Measurements from ENCODE around the gene QARS1. TPM values are rescaled to one million over a fixed set of nuclear protein-coding genes. Genes with fewer than 3 reads are reported as not detected.

The QARS1 gene
- total and polyA plus RNA-seq, 2 of the 13 experiments (the other 11 are each of a cell fraction or from before 2014, with no cell fraction given), result 307 to 327 TPM

DNA sequence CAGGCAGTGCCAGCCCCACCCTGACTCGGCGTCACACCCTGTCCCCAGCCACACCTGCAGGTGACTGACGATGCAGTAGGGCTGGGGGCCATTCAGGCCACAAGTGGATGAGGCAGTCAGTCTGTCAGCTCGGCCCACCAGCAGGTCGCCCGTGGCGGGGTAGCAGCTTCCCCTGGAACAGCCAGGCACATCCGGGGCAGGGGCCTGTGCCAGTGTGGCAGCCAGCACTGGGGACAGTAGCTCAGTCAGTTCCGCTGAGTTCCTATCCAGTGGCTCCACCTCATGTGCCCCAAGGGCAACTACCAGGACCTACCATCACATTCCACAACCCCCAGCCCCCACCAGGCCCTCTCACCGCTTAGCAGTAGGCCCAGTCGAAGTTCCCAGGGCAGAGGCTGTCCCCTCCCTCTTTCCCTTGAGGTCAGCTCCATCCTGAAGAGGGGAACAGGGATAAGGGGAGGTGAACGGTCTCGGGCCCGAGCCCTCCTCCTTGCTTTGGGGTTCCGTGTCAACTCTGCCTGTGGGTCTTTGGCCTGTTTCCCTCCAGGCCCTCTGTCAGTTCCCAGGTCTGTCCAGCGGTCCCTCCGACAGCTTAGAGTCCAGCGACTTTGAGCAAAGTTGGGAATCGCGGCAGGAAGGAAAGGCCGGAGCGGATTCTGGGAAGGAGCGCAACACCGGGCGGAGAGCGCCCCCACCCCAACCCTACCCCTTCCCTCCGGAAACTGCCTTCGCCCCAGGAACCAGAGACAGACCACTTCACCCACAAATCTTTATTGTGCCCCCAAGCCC, 28.1 kb upstream of the QARS1 start, which contains the start of gene LAMB2 (continued):
- 0 out of 2 replicates have a peak, but pooled peaks have one; percentile 59 for TF ChIP-seq SMYD3 (CRISPR knock-in tag; IDR thresholded peaks at IDR 0.05)
- TF ChIP-seq, protein P1, sequence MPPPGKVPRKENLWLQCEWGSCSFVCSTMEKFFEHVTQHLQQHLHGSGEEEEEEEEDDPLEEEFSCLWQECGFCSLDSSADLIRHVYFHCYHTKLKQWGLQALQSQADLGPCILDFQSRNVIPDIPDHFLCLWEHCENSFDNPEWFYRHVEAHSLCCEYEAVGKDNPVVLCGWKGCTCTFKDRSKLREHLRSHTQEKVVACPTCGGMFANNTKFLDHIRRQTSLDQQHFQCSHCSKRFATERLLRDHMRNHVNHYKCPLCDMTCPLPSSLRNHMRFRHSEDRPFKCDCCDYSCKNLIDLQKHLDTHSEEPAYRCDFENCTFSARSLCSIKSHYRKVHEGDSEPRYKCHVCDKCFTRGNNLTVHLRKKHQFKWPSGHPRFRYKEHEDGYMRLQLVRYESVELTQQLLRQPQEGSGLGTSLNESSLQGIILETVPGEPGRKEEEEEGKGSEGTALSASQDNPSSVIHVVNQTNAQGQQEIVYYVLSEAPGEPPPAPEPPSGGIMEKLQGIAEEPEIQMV (CRISPR knock-in tag; IDR thresholded peaks at IDR 0.05; ENCODE audit: low read depth), result no peak
- TF ChIP-seq XRCC5 (optimal IDR thresholded peaks at IDR 0.05; ENCODE audit: low read length), result peak; percentile 86
- TF ChIP-seq, protein P2, sequence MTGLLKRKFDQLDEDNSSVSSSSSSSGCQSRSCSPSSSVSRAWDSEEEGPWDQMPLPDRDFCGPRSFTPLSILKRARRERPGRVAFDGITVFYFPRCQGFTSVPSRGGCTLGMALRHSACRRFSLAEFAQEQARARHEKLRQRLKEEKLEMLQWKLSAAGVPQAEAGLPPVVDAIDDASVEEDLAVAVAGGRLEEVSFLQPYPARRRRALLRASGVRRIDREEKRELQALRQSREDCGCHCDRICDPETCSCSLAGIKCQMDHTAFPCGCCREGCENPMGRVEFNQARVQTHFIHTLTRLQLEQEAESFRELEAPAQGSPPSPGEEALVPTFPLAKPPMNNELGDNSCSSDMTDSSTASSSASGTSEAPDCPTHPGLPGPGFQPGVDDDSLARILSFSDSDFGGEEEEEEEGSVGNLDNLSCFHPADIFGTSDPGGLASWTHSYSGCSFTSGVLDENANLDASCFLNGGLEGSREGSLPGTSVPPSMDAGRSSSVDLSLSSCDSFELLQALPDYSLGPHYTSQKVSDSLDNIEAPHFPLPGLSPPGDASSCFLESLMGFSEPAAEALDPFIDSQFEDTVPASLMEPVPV (CRISPR knock-in tag; IDR thresholded peaks at IDR 0.05), result peak; percentile 87
- TF ChIP-seq EZH2 (conservative IDR thresholded peaks at IDR 0.05; ENCODE audit: low read depth, low read length), result no peak
- no peak for TF ChIP-seq SOX6 (IDR thresholded peaks at IDR 0.05)
- TF ChIP-seq SOX6 (CRISPR knock-in tag; IDR thresholded peaks at IDR 0.05), result peak; percentile 59; the same call in 1 of the 2 replicates
- TF ChIP-seq, protein P3, sequence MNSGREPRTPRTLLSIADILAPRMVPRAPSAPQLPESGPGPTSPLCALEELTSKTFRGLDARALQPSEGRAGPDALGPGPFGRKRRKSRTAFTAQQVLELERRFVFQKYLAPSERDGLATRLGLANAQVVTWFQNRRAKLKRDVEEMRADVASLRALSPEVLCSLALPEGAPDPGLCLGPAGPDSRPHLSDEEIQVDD (CRISPR knock-in tag; IDR thresholded peaks at IDR 0.05; ENCODE audit: borderline replicate concordance), result no peak
- peak; percentile 81; the same call in 1 of the 2 replicates for TF ChIP-seq KDM5A (IDR thresholded peaks at IDR 0.05; ENCODE audit: borderline replicate concordance, low read length)
- TF ChIP-seq IRX3 (CRISPR knock-in tag; IDR thresholded peaks at IDR 0.05; ENCODE audit: borderline replicate concordance, low read depth), result peak; percentile 72; the same call in 1 of the 2 replicates
- TF ChIP-seq ZNF556 (CRISPR knock-in tag; IDR thresholded peaks at IDR 0.05; ENCODE audit: borderline replicate concordance), result no peak
- peak; percentile 34; the same call in 1 of the 2 replicates for TF ChIP-seq MIER3 (CRISPR knock-in tag; IDR thresholded peaks at IDR 0.05; ENCODE audit: borderline replicate concordance)
- 0 out of 2 replicates have a peak, but pooled peaks have one; percentile 14 for TF ChIP-seq ARNTL (CRISPR knock-in tag; IDR thresholded peaks at IDR 0.05)
- 0 out of 2 replicates have a peak, but pooled peaks have one; percentile 58 for TF ChIP-seq CAMTA2 (CRISPR knock-in tag; IDR thresholded peaks at IDR 0.05; ENCODE audit: borderline replicate concordance)
- peak; percentile 55 for TF ChIP-seq TEAD3 (CRISPR knock-in tag; optimal IDR thresholded peaks at IDR 0.05; ENCODE audit: borderline replicate concordance)
- 0 out of 2 replicates have a peak, but pooled peaks have one; percentile 44 for TF ChIP-seq ATF7-NPFF (CRISPR knock-in tag; IDR thresholded peaks at IDR 0.05; ENCODE audit: low read depth)
- TF ChIP-seq, protein P4, sequence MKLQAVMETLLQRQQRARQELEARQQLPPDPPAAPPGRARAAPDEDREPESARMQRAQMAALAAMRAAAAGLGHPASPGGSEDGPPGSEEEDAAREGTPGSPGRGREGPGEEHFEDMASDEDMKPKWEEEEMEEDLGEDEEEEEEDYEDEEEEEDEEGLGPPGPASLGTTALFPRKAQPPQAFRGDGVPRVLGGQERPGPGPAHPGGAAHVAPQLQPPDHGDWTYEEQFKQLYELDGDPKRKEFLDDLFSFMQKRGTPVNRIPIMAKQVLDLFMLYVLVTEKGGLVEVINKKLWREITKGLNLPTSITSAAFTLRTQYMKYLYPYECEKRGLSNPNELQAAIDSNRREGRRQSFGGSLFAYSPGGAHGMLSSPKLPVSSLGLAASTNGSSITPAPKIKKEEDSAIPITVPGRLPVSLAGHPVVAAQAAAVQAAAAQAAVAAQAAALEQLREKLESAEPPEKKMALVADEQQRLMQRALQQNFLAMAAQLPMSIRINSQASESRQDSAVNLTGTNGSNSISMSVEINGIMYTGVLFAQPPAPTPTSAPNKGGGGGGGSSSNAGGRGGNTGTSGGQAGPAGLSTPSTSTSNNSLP (IDR thresholded peaks at IDR 0.05; ENCODE audit: low read depth, low read length), result no peak
- TF ChIP-seq MBNL3 (CRISPR knock-in tag; conservative IDR thresholded peaks at IDR 0.05), result no peak
- TF ChIP-seq, protein P5, sequence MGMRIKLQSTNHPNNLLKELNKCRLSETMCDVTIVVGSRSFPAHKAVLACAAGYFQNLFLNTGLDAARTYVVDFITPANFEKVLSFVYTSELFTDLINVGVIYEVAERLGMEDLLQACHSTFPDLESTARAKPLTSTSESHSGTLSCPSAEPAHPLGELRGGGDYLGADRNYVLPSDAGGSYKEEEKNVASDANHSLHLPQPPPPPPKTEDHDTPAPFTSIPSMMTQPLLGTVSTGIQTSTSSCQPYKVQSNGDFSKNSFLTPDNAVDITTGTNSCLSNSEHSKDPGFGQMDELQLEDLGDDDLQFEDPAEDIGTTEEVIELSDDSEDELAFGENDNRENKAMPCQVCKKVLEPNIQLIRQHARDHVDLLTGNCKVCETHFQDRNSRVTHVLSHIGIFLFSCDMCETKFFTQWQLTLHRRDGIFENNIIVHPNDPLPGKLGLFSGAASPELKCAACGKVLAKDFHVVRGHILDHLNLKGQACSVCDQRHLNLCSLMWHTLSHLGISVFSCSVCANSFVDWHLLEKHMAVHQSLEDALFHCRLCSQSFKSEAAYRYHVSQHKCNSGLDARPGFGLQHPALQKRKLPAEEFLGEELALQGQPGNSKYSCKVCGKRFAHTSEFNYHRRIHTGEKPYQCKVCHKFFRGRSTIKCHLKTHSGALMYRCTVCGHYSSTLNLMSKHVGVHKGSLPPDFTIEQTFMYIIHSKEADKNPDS (CRISPR knock-in tag; IDR thresholded peaks at IDR 0.05), result no peak
- 0 out of 2 replicates have a peak, but pooled peaks have one; percentile 12 for TF ChIP-seq JUN (CRISPR knock-in tag; IDR thresholded peaks at IDR 0.05)
- no peak for TF ChIP-seq HCFC1 (IDR thresholded peaks at IDR 0.05; ENCODE audit: low read depth, low read length)
